Right lobe of liver (tissue), 6 donors: ENCODE data around the gene GP5. TPM values are rescaled to one million over a fixed set of nuclear protein-coding genes. Genes with fewer than 3 reads are reported as not detected.

Experiments used
- ATAC-seq, 4 donors: fragments of 200-7000 bp; cut with Tn5 transposase; one replicate each; pipeline ENCODE4 v1.9.1; 2020; ENCODE audit warnings: mild to moderate bottlenecking in 4 of 4, moderate library complexity in 4 of 4
- DNase-seq, 3 donors: peaks; one replicate each; pipeline ENCODE4 v3.0.0-alpha.2; 2020
- H3K27ac ChIP-seq, 3 donors: fragments of 200-600 bp; one replicate each; pipeline ENCODE4 v1.8.0; 2022
- H3K27me3 ChIP-seq, 2 donors: fragments of 200-600 bp; one replicate each; pipeline ENCODE4 v1.8.0; 2022
- H3K36me3 ChIP-seq, 4 donors: fragments of 200-600 bp; sonication (generic) in 1 of 4; one replicate each; pipeline versions ENCODE4 v1.5.1 to v1.8.0; 2017 to 2022; ENCODE audit warnings: control low read depth in 1 of 4
- H3K4me1 ChIP-seq, 4 donors: fragments of 200-600 bp; sonication (generic) in 1 of 4; one replicate each; pipeline versions ENCODE4 v1.5.1 to v1.8.0; 2017 to 2022; ENCODE audit warnings: control low read depth in 1 of 4
- H3K4me3 ChIP-seq, 3 donors: fragments of 200-600 bp; one replicate each; pipeline ENCODE4 v1.8.0; 2022
- H3K9me3 ChIP-seq, 4 donors: fragments of 200-600 bp; sonication (generic) in 1 of 4; one replicate each; pipeline versions ENCODE4 v1.5.1 to v1.8.0; 2017 to 2022; ENCODE audit warnings: control low read depth in 1 of 4
- POLR2A ChIP-seq: fragments of 450-650 bp; IDR thresholded peaks from one replicate; pipeline ENCODE4 v1.6.1; 2017; ENCODE audit warnings: antibody characterized with exemption, mild to moderate bottlenecking
- WGBS: methylation state at CpG from one replicate; pipeline ENCODE4 v1.1.6; 2018; ENCODE audit warnings: low coverage, low lambda C conversion rate; ENCODE audit not compliant: insufficient coverage; ENCODE audit errors: missing lambda C conversion rate; 5-methylcytosine and 5-hydroxymethylcytosine counted together
- intact Hi-C, 2 donors: fragments of 100-400 bp; cut with DNase I; formaldehyde crosslinking; loops; one replicate each; pipeline versions ENCODE4 v1.11.2 to v1.14.1; 2022
- total RNA-seq, 6 experiments: library from RNA; depleted of rRNA in 2 of 6; stranded (reverse); fragments of >200 nt in 2 of 6; fragmentation: NEBNext Ultra II Directional in 3 of 6; extraction: Animal tissue kit (Norgen Biotek cat#: 25700) in 3 of 6; gene quantifications; one replicate each; pipeline versions ENCODE4 v1.1.0 to v1.2.4, GENCODE V29; 2016 to 2023
- TF ChIP-seq, protein P1 (sequence below), 4 donors: fragments of 200-600 bp in 3 of 4; fragments of 450-650 bp in 1 of 4; IDR thresholded peaks; one replicate each; pipeline versions ENCODE4 v1.5.1 to v1.8.0; 2016 to 2022; ENCODE audit warnings: antibody characterized with exemption in 4 of 4, mild to moderate bottlenecking in 2 of 4
- donor health status: DM: no; HTN: yes; CAD: no.
- donor health status: DM: no; HTN: no; CAD: no.
- donor health status: DM: no; HTN: no; CAD: no.
- donor health status: DM: no; HTN: yes; CAD: no.
- donor health status: DM: no; HTN: yes; CAD: no.

GP5 gene
- total RNA-seq, 6 experiments from 2014 or later = 0.07 to 0.23 (median 0.16) TPM; not detected in 2

DNA sequence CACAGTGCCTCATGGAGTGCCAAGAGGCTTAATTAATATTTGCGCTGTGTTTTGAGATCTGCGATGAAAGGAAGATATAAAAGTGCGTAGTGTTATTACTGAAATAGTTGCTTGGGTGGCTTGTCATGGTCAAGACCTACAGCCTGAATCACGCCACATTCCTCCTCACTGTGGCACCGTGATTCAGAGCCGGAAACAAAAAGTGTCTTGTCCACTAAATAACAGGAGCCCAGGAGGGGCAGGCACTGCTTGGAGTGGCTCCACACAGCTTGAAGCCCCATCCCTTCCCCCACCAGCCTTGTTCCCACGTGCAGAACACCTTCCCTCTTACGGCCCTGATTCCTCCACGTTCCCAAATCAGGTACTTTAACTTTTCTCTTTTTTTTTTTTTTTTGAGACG is 28.3 kb downstream of the GP5 start:
- DNase-seq (no peak), ATAC-seq (no peak)
- 66% methylated on average over 9 of the region's 10 CpGs for WGBS
- no peak overlapping the region for H3K4me3 ChIP-seq
- no peak for TF ChIP-seq POLR2A
- no peaks in the 10 kb centered on the region for H3K36me3 ChIP-seq
- intact Hi-C loops = no loop called here
- H3K4me1 ChIP-seq = no peaks in the 10 kb centered on the region
- H3K27ac ChIP-seq = no peak overlapping the region
- no peaks in the 10 kb centered on the region for H3K27me3 ChIP-seq
- H3K9me3 ChIP-seq = no peaks in the 10 kb centered on the region

DNA sequence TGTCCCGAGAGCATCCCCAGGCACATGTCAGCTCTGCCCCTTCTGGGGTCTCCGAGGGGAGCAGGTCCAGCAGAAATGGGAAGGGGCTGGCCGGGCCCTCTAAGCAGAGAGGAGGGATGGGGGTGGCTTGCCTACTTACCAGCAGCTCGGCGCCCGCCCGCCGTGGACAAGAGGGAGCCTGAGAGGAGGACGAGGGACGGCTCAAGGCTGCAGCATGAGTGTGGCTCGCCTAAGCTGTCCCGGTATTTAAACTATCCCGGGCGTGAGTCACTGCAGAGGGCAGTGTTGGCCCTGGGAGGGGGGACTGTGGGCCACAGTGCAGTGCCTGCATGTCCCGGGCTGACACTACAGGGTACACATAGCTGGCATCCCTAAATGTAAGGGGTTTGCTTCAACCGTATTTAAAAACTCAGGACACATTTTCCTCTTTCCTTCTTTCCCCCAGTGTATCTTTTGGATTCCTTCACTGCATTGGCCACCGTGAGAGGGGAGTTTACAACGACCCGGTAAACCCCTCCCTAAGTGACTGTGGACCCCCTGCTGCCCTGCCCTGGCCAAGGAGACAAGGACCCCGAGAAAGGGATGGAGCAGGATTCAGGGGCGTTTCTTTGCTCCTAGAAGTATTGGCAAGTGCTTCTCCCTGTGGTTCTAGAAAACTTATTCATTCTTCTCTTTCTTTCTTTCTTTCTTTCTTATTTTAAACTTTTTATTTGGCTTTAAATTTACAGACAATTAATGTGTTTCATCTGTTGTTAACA is 29.4 kb downstream of the GP5 start, which contains the start of gene LRRC15:
LRRC15 (minus strand) TSS at position 222 of the 758 bp plus-strand sequence. CDS start 8,700 bp downstream, outside the sequence.
- no peaks in the 10 kb centered on the region for H3K9me3 ChIP-seq
- no peak within 1 kb of the TSS for H3K4me3 ChIP-seq
- H3K27me3 ChIP-seq = no peaks in the 10 kb centered on the region
- DNase-seq (peak in 1 of 3 donors; percentile 44), ATAC-seq (peak; percentile 67 to 92 (median 78))
- H3K27ac ChIP-seq = no peak within 1 kb of the TSS
- H3K4me1 ChIP-seq = peaks cover 0 to 2% (median 0%) of the 10 kb centered on the region in 4 donors
- 0% methylated on average over 7 of the region's 21 CpGs for WGBS
- no peak for TF ChIP-seq POLR2A
- TF ChIP-seq, protein P1, sequence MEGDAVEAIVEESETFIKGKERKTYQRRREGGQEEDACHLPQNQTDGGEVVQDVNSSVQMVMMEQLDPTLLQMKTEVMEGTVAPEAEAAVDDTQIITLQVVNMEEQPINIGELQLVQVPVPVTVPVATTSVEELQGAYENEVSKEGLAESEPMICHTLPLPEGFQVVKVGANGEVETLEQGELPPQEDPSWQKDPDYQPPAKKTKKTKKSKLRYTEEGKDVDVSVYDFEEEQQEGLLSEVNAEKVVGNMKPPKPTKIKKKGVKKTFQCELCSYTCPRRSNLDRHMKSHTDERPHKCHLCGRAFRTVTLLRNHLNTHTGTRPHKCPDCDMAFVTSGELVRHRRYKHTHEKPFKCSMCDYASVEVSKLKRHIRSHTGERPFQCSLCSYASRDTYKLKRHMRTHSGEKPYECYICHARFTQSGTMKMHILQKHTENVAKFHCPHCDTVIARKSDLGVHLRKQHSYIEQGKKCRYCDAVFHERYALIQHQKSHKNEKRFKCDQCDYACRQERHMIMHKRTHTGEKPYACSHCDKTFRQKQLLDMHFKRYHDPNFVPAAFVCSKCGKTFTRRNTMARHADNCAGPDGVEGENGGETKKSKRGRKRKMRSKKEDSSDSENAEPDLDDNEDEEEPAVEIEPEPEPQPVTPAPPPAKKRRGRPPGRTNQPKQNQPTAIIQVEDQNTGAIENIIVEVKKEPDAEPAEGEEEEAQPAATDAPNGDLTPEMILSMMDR (IDR thresholded peaks at IDR 0.05) = peak in 2 of 4 donors; percentile 7 to 13
- intact Hi-C loops = no loop called here
- no peaks in the 10 kb centered on the region for H3K36me3 ChIP-seq

DNA sequence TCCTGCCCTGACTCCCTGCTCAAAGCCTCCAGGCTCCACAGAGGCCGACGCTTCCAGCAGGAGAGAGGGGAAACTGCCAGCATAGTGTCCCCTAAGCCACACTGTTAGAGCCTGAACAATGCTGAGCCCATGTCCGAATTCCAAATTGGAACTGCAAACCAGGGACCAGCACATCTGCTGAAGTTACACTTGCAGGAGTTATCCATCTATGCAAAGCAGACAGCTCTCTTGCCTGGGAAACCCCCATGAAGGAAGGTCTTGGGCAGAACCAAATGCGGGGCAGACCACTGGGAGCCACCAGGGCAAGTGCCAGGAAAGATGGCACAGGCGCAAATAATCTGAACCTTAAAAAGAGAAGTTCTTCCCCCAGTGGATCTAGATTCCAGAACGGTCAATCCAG is 30.1 kb downstream of the GP5 start:
- H3K27me3 ChIP-seq = no peaks in the 10 kb centered on the region
- no peak overlapping the region for H3K27ac ChIP-seq
- DNase-seq = no peak
- H3K4me3 ChIP-seq = no peak overlapping the region
- 75% methylated on average over 5 of the region's 6 CpGs for WGBS
- no peaks in the 10 kb centered on the region for H3K36me3 ChIP-seq
- H3K9me3 ChIP-seq = no peaks in the 10 kb centered on the region
- intact Hi-C loops = no loop called here
- TF ChIP-seq, protein P1 (IDR thresholded peaks at IDR 0.05) = no peak
- TF ChIP-seq POLR2A = no peak
- peaks cover 0 to 9% (median 0%) of the 10 kb centered on the region in 4 donors for H3K4me1 ChIP-seq
- ATAC-seq = no peak

DNA sequence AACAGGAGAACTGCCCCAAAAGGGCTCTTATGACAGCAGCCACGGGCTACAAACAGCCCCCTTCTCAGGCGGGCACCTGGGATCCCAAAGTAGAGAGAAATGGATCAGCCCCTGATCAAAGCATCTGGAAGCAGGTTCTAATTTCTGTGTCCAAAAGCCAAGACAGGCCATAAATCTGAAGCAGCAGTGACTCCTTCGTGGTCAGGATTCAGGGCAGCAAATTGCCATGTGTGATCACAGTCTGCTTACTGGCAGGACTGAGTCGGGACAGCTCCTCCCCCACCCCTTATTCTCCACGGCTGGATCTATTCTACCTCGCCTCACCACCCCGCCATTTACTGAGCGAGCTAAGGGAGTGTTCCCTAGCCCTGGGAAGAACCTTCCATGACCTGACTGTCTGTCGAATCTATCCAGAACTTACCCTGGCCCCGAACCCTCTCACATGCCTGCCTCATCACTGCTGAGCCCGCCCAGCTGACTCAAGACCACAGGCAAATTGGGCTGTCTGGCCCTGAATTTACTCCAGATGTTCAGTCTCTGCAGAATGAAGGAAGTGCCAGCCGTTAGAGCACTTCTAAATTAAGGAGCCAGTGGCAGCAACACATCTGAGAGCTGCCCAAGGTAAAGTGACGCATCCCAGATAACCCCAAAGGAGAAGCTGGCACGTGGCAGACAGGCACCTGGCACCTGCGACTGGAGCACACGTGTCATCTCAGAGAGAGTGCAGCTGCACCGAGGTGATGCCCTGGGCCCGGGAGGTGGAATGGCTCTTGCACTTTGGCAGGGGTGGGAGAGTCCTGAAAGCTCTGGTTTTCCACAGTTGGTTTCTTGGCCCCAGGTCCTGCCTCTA is 30.8 kb downstream of the GP5 start:
- no peak overlapping the region for H3K4me3 ChIP-seq
- H3K27me3 ChIP-seq = no peaks in the 10 kb centered on the region
- intact Hi-C loops = no loop called here
- DNase-seq (no peak), ATAC-seq (no peak)
- no peaks in the 10 kb centered on the region for H3K9me3 ChIP-seq
- no peak for TF ChIP-seq POLR2A
- TF ChIP-seq, protein P1 (IDR thresholded peaks at IDR 0.05) = no peak
- no peaks in the 10 kb centered on the region for H3K36me3 ChIP-seq
- 64% methylated on average over 8 of the region's 18 CpGs for WGBS
- no peak overlapping the region for H3K27ac ChIP-seq
- H3K4me1 ChIP-seq = peaks cover 0 to 9% (median 0%) of the 10 kb centered on the region in 4 donors
